ENCODE data around the gene FOSL2. TPM values are rescaled to one million over a fixed set of nuclear protein-coding genes. Genes with fewer than 3 reads are reported as not detected.

The FOSL2 gene
- total and polyA plus RNA-seq, 10 donors: 3.2 to 134 (median 91.2) TPM

GRCh38 chr2:28423856-28424605 is 31.4 kb downstream of the FOSL2 start:
- Histone ChIP-seq H3K9me3 (no peaks in the 10 kb centered on the region), H3K4me1 (peaks cover 14 to 48% (median 29%) of the 10 kb centered on the region in 6 donors), H3K27me3 (replicated peaks in 1 of 7) (no peaks in the 10 kb centered on the region), H3K4me3 (peak overlapping the region in 1 of 8 donors; percentile 13), H3K36me3 (peaks cover 0 to 18% (median 0%) of the 10 kb centered on the region in 6 donors), H3K27ac (peak overlapping the region; percentile 4 to 85 (median 81))
- DNase-seq: no peak
- TF ChIP-seq CTCF (IDR thresholded peaks at IDR 0.05 in 8 of 11, conservative IDR thresholded peaks at IDR 0.05 in 3 of 11) (no peak), POLR2A (IDR thresholded peaks at IDR 0.05) (no peak), POLR2AphosphoS5 (IDR thresholded peaks at IDR 0.05) (peak in 1 of 3 donors; percentile 79)
- intact Hi-C loops (cut with DNase I; ENCODE audit: low total_unique reads): no loop called here
- 10 to 22% (median 15%) methylated on average over 7 of the region's 7 CpGs for WGBS, 5 donors

- H3K4me3 ChIP-seq: no peak overlapping the region
- no peaks in the 10 kb centered on the region for H3K27me3 ChIP-seq (replicated peaks in 1 of 7)
- H3K36me3 ChIP-seq: peaks cover 0 to 9% (median 0%) of the 10 kb centered on the region in 6 donors
- no peaks in the 10 kb centered on the region for H3K9me3 ChIP-seq
- DNase-seq: no peak
- H3K27ac ChIP-seq: peak overlapping the region; percentile 4 to 85 (median 81)
- intact Hi-C loops (cut with DNase I; ENCODE audit: low total_unique reads): no loop called here
- TF ChIP-seq POLR2A (IDR thresholded peaks at IDR 0.05): no peak
- no peak for TF ChIP-seq POLR2AphosphoS5 (IDR thresholded peaks at IDR 0.05)
- WGBS, 5 donors: 61 to 78% (median 72%) methylated on average over 2 of the region's 2 CpGs
- H3K4me1 ChIP-seq: peaks cover 14 to 49% (median 29%) of the 10 kb centered on the region in 6 donors
Measured at GRCh38 chr2:28424799-28425463, 32.3 kb downstream of the FOSL2 start.

- 50 to 71% (median 61%) methylated on average over 5 of the region's 5 CpGs for WGBS, 5 donors
- Histone ChIP-seq H3K27ac (peak overlapping the region in 3 of 8 donors; percentile 82 to 85 (median 84)), H3K9me3 (no peaks in the 10 kb centered on the region), H3K4me3 (no peak overlapping the region), H3K4me1 (peaks cover 14 to 55% (median 29%) of the 10 kb centered on the region in 6 donors), H3K36me3 (peaks cover 0 to 4% (median 0%) of the 10 kb centered on the region in 6 donors), H3K27me3 (replicated peaks in 1 of 7) (no peaks in the 10 kb centered on the region)
- intact Hi-C loops (cut with DNase I; ENCODE audit: low total_unique reads): no loop called here
- TF ChIP-seq CTCF (IDR thresholded peaks at IDR 0.05 in 8 of 11, conservative IDR thresholded peaks at IDR 0.05 in 3 of 11): no peak
- no peak for TF ChIP-seq POLR2A (IDR thresholded peaks at IDR 0.05)
- TF ChIP-seq POLR2AphosphoS5 (IDR thresholded peaks at IDR 0.05): no peak
- no peak for DNase-seq
Measured at GRCh38 chr2:28425464-28425835, 32.8 kb downstream of the FOSL2 start.

- Histone ChIP-seq H3K36me3 (no peaks in the 10 kb centered on the region), H3K27ac (no peak overlapping the region), H3K4me3 (no peak overlapping the region), H3K27me3 (replicated peaks in 1 of 7) (no peaks in the 10 kb centered on the region), H3K4me1 (peaks cover 14 to 73% (median 27%) of the 10 kb centered on the region in 6 donors), H3K9me3 (peaks cover 0 to under 1% (median 0%) of the 10 kb centered on the region in 8 donors)
- intact Hi-C loops (cut with DNase I; ENCODE audit: low total_unique reads): no loop called here
- TF ChIP-seq CTCF (IDR thresholded peaks at IDR 0.05 in 8 of 11, conservative IDR thresholded peaks at IDR 0.05 in 3 of 11) (no peak), POLR2AphosphoS5 (IDR thresholded peaks at IDR 0.05) (no peak), POLR2A (IDR thresholded peaks at IDR 0.05) (no peak)
- WGBS, 5 donors: 83 to 91% (median 85%) methylated on average over 10 of the region's 10 CpGs
- DNase-seq: peak; percentile 43
Measured at GRCh38 chr2:28427741-28428415, 35.2 kb downstream of the FOSL2 start.

Data from spleen (tissue), 11 donors.